ENCODE results near the gene SIGLEC5. TPM values are rescaled to one million over a fixed set of nuclear protein-coding genes. Genes with fewer than 3 reads are reported as not detected.

Gene SIGLEC5
- total RNA-seq, 1 experiment from 2014 or later, result not detected

Other genes starting within 250 kb of the SIGLEC5 start
- gene LIM2, start 242.4 kb downstream of the SIGLEC5 start, total RNA-seq (2014; rRNA removed), result not detected in 2 replicates
- not detected in 2 replicates for gene C19orf84, start 239.8 kb downstream of the SIGLEC5 start, total RNA-seq (2014; rRNA removed)
- gene SIGLEC10, start 212.8 kb downstream of the SIGLEC5 start, total RNA-seq (2014; rRNA removed), result not detected in 2 replicates
- gene SIGLEC8, start 171.9 kb downstream of the SIGLEC5 start, total RNA-seq (2014; rRNA removed), result not detected in 2 replicates
- not detected in 2 replicates for gene CEACAM18, start 151.9 kb downstream of the SIGLEC5 start, total RNA-seq (2014; rRNA removed)
- gene SIGLEC12, start 128.6 kb downstream of the SIGLEC5 start, total RNA-seq (2014; rRNA removed), result not detected in 2 replicates
- gene SIGLEC6, start 98.7 kb downstream of the SIGLEC5 start, total RNA-seq (2014; rRNA removed), result not detected in 2 replicates
- gene ZNF175, start 59.1 kb downstream of the SIGLEC5 start, total RNA-seq (2014; rRNA removed), result 7.5 and 8.5 TPM in 2 replicates
- not detected in 2 replicates for gene SIGLEC14, start 16.4 kb upstream of the SIGLEC5 start, total RNA-seq (2014; rRNA removed)
- 10.1 and 12.2 TPM in 2 replicates for gene SPACA6, start 62.9 kb upstream of the SIGLEC5 start, total RNA-seq (2014; rRNA removed)
- gene HAS1, start 93.6 kb upstream of the SIGLEC5 start, total RNA-seq (2014; rRNA removed), result not detected in 2 replicates
- 0.46 and 0.55 TPM in 2 replicates for gene FPR1, start 121.5 kb upstream of the SIGLEC5 start, total RNA-seq (2014; rRNA removed)
- not detected in 2 replicates for gene FPR2, start 130.8 kb upstream of the SIGLEC5 start, total RNA-seq (2014; rRNA removed)
- gene FPR3, start 164.8 kb upstream of the SIGLEC5 start, total RNA-seq (2014; rRNA removed), result 0.17 and 0.26 TPM in 2 replicates

All from PC-3 (cell line).